Amniotic stem cell (primary cell): ENCODE data around the gene SLC26A2.
"Not testable (repeated sequence)": the region's sequence is repeated elsewhere in the genome, so short reads cannot be mapped to it uniquely, and the experiment has no call there.

Experiments used
- DNase-seq: peaks from one replicate; lab custom pipeline; 2025; lab: John Stamatoyannopoulos, UW

Gene SLC26A2

GRCh38 chr5:149937610-149938009 lies 22.9 kb upstream of the SLC26A2 start:
- DNase-seq, result no peak

- DNase-seq, result no peak
Observed at GRCh38 chr5:149938279-149938678, 22.3 kb upstream of the SLC26A2 start.

- peak; percentile 38 for DNase-seq
Observed at GRCh38 chr5:149938791-149939358, 21.7 kb upstream of the SLC26A2 start.

- DNase-seq, result no peak
Observed at GRCh38 chr5:149939546-149939945, 21.0 kb upstream of the SLC26A2 start.

GRCh38 chr5:149940077-149940574 lies 20.4 kb upstream of the SLC26A2 start:
- no peak for DNase-seq

- DNase-seq, result no peak
Observed at GRCh38 chr5:149940941-149941644, 19.5 kb upstream of the SLC26A2 start.

GRCh38 chr5:149941795-149942194 lies 18.8 kb upstream of the SLC26A2 start:
- no peak for DNase-seq

- no peak for DNase-seq
Observed at GRCh38 chr5:149942199-149942598, 18.4 kb upstream of the SLC26A2 start.

- DNase-seq, result not testable (repeated sequence)
Observed at GRCh38 chr5:149942741-149943169, 17.8 kb upstream of the SLC26A2 start.

GRCh38 chr5:149943177-149943949 lies 17.2 kb upstream of the SLC26A2 start:
- DNase-seq, result not testable (repeated sequence)

- no peak for DNase-seq
Observed at GRCh38 chr5:149944666-149945065, 15.9 kb upstream of the SLC26A2 start, which contains the start of gene PDE6A. Gene PDE6A (minus strand): TSS chr5:149944793. CDS start chr5:149944673, 120 bp downstream.

- DNase-seq, result no peak
Observed at GRCh38 chr5:149946118-149946517, 14.4 kb upstream of the SLC26A2 start.

GRCh38 chr5:149948993-149949392 lies 11.6 kb upstream of the SLC26A2 start:
- no peak for DNase-seq

GRCh38 chr5:149951138-149951749 lies 9.3 kb upstream of the SLC26A2 start:
- DNase-seq, result no peak

GRCh38 chr5:149953436-149954121 lies 7.0 kb upstream of the SLC26A2 start:
- DNase-seq, result no peak

- DNase-seq, result no peak
Observed at GRCh38 chr5:149954798-149955197, 5.8 kb upstream of the SLC26A2 start.

- no peak for DNase-seq
Observed at GRCh38 chr5:149956685-149957084, 3.9 kb upstream of the SLC26A2 start.

GRCh38 chr5:149957855-149958254 lies 2.7 kb upstream of the SLC26A2 start:
- no peak for DNase-seq

- DNase-seq, result peak; percentile 71
Observed at GRCh38 chr5:149959406-149960236, 937 bp upstream of the SLC26A2 start.

- no peak for DNase-seq
Observed at GRCh38 chr5:149961186-149961685, 678 bp downstream of the SLC26A2 start.
